Neural progenitor cell (in vitro differentiated cells): ENCODE results near the gene TTC31.

Experiments
- EZH2 ChIP-seq: fragments of 200-600 bp; sonication (generic); IDR thresholded peaks from 2 replicates; pipeline ENCODE4 v1.6.1; 2017; ENCODE audit warnings: antibody characterized with exemption, mild to moderate bottlenecking, moderate library complexity
- EZH2phosphoT487 ChIP-seq: fragments of 200-600 bp; sonication (generic); IDR thresholded peaks from 2 replicates; pipeline ENCODE4 v1.6.1; 2017; ENCODE audit warnings: antibody characterized with exemption
- TF ChIP-seq, protein P1 (sequence below): fragments of 200-600 bp; sonication (generic); IDR thresholded peaks from 2 replicates; pipeline ENCODE4 v1.5.1; 2017; ENCODE audit warnings: antibody characterized with exemption, mild to moderate bottlenecking

DNA sequence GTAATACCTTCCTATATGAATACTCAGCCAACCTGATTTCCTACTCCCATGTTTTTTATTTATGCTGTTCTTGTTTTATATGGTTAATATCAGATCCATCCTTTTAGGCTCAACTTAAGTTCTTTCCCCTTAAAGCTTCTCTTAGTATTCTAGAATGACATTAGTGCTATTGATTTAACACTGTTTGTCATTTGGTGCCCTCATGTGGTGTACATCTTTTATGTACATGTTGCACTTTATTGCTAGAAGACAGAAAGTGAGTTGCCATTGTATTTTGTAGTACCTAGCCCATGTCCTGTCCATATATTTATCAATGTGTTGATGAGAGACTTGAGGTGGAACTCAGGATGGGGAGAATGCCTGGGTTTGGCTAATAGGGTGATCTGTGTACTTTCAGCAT is 49.3 kb downstream of the TTC31 start:
- TF ChIP-seq, protein P1, sequence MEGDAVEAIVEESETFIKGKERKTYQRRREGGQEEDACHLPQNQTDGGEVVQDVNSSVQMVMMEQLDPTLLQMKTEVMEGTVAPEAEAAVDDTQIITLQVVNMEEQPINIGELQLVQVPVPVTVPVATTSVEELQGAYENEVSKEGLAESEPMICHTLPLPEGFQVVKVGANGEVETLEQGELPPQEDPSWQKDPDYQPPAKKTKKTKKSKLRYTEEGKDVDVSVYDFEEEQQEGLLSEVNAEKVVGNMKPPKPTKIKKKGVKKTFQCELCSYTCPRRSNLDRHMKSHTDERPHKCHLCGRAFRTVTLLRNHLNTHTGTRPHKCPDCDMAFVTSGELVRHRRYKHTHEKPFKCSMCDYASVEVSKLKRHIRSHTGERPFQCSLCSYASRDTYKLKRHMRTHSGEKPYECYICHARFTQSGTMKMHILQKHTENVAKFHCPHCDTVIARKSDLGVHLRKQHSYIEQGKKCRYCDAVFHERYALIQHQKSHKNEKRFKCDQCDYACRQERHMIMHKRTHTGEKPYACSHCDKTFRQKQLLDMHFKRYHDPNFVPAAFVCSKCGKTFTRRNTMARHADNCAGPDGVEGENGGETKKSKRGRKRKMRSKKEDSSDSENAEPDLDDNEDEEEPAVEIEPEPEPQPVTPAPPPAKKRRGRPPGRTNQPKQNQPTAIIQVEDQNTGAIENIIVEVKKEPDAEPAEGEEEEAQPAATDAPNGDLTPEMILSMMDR = no peak
- TF ChIP-seq EZH2 (no peak), EZH2phosphoT487 (no peak)
